ENCODE results near the gene HOXA1. TPM values are rescaled to one million over a fixed set of nuclear protein-coding genes. Genes with fewer than 3 reads are reported as not detected.

Gene HOXA1
- total RNA-seq, 1 donor from 2014 or later = 0.55 TPM

DNA sequence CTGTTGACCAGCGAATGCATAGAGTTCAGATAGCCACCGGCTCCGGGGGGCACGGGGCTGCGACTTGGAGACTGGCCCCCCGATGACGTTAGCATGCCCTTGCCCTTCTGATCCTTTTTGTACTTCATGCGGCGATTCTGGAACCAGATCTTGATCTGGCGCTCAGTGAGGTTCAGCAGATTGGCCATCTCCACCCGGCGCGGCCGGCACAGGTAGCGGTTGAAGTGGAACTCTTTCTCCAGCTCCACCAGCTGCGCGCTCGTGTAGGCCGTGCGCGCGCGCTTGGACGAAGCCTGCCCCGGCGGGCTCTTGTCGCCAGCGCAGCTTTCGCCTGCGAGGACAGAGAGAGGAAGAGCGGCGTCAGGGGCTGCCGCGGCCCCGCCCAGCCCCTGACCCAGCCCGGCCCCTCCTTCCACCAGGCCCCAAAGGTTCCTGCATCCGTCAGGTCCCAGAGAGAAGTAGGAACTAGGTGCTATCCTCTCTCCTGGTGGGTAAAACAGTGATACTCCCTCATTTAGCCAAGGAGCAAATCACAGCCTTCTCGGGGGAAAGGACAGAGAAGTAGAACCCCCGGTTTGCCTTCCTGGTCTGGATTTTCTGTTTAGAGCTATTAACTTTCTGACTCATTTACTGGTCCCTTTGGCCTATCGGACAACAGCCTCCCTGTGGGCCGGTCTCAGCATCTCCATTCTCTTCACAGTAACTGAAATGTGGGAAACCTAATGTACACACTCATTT is 12.8 kb upstream of the HOXA1 start:
- intact Hi-C loops (cut with micrococcal nuclease) = no loop called here
- no peaks in the 10 kb centered on the region for H3K9me3 Mint-ChIP-seq
- H3K36me3 Mint-ChIP-seq (ENCODE audit: low read depth) = no peaks in the 10 kb centered on the region
- ATAC-seq (ENCODE audit: low read depth) (no peak), DNase-seq (no peak)
- TF ChIP-seq, protein P1, sequence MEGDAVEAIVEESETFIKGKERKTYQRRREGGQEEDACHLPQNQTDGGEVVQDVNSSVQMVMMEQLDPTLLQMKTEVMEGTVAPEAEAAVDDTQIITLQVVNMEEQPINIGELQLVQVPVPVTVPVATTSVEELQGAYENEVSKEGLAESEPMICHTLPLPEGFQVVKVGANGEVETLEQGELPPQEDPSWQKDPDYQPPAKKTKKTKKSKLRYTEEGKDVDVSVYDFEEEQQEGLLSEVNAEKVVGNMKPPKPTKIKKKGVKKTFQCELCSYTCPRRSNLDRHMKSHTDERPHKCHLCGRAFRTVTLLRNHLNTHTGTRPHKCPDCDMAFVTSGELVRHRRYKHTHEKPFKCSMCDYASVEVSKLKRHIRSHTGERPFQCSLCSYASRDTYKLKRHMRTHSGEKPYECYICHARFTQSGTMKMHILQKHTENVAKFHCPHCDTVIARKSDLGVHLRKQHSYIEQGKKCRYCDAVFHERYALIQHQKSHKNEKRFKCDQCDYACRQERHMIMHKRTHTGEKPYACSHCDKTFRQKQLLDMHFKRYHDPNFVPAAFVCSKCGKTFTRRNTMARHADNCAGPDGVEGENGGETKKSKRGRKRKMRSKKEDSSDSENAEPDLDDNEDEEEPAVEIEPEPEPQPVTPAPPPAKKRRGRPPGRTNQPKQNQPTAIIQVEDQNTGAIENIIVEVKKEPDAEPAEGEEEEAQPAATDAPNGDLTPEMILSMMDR (IDR thresholded peaks at IDR 0.05) = no peak
- no peak overlapping the region for H3K4me3 Mint-ChIP-seq
- CTCF ChIA-PET = no interaction called here
- H3K27ac Mint-ChIP-seq = no peak overlapping the region
- POLR2A ChIA-PET = no interaction called here
- H3K4me1 Mint-ChIP-seq = no peaks in the 10 kb centered on the region
- H3K27me3 Mint-ChIP-seq = peaks cover 18% of the 10 kb centered on the region

DNA sequence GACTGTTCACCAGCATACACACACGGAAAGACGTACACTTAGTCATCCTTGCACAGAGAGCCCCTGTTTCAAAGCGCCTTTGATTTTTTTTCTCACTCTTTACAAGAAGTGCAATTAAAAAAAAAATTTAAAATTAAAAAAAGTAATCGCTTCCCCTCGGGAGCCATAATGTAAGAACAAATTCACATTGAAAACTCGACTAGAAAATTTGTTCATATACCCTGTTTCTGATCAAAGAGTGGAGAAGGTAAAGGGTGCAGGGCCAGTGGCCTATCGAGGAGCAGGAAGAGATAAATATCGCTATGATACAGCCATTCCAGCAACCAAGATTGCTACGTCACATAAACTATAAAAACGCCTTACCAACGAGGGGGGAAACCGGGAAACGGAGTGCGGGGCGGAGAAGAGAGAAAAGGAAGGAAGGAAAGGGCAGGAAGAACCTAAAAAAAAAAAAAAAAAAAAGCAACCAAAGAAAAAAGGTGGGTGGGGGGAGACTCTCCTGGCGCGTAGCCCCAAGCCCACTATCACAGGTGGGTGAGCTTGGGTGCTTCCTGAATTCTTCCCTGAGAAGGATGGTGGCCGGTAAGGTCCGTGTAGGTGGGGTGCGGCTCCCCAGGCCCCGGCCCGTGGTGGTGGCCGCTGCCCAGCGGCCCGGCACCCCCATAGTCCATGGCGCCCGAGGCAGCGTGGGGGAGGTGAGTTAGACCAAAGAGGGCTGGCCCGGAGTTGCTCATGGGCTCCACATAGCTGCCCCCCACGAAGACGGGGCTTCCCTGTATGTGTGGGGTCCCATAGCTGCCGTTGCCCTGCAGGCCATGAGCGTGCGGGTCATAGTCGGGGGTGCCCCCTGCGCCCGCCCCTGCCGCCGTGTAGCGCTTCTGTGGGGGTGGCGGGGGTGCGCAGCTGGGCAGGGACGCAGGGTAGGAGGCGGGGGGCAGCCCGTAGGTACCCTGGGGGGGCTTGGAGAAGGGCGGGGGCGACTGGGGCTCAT is 11.9 kb upstream of the HOXA1 start:
- CTCF ChIA-PET = no interaction called here
- POLR2A ChIA-PET = no interaction called here
- peaks cover 27% of the 10 kb centered on the region for H3K27me3 Mint-ChIP-seq
- H3K27ac Mint-ChIP-seq = no peak overlapping the region
- intact Hi-C loops (cut with micrococcal nuclease) = no loop called here
- no peaks in the 10 kb centered on the region for H3K36me3 Mint-ChIP-seq (ENCODE audit: low read depth)
- TF ChIP-seq, protein P1 (IDR thresholded peaks at IDR 0.05) = no peak
- no peak for DNase-seq
- H3K9me3 Mint-ChIP-seq = no peaks in the 10 kb centered on the region
- no peak overlapping the region for H3K4me3 Mint-ChIP-seq
- no peak for ATAC-seq (ENCODE audit: low read depth)
- peaks cover 4% of the 10 kb centered on the region for H3K4me1 Mint-ChIP-seq

DNA sequence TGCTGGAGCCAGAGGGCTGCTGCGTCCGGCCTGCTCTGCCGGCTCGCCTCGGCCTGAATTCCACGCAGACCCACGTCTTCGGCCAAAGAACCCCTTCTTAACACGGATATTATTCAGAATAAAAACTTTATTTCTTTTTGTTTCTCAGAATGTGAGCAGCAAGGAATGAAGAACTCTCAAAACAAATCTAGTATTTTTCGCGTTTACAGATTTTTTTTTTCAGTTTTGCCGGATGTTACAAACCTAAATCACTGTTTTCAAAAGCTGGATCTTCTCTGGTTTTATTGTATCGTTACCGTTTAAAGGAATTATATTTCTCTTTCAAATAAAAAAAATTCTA is 11.1 kb upstream of the HOXA1 start:
- Mint-ChIP-seq H3K9me3 (no peaks in the 10 kb centered on the region), H3K4me1 (peaks cover 10% of the 10 kb centered on the region), H3K4me3 (no peak overlapping the region), H3K36me3 (ENCODE audit: low read depth) (no peaks in the 10 kb centered on the region), H3K27me3 (peaks cover 33% of the 10 kb centered on the region), H3K27ac (no peak overlapping the region)
- no peak for ATAC-seq (ENCODE audit: low read depth)
- POLR2A ChIA-PET = no interaction called here
- CTCF ChIA-PET = no interaction called here
- intact Hi-C loops (cut with micrococcal nuclease) = no loop called here
- DNase-seq = no peak
- TF ChIP-seq, protein P1 (IDR thresholded peaks at IDR 0.05) = no peak

DNA sequence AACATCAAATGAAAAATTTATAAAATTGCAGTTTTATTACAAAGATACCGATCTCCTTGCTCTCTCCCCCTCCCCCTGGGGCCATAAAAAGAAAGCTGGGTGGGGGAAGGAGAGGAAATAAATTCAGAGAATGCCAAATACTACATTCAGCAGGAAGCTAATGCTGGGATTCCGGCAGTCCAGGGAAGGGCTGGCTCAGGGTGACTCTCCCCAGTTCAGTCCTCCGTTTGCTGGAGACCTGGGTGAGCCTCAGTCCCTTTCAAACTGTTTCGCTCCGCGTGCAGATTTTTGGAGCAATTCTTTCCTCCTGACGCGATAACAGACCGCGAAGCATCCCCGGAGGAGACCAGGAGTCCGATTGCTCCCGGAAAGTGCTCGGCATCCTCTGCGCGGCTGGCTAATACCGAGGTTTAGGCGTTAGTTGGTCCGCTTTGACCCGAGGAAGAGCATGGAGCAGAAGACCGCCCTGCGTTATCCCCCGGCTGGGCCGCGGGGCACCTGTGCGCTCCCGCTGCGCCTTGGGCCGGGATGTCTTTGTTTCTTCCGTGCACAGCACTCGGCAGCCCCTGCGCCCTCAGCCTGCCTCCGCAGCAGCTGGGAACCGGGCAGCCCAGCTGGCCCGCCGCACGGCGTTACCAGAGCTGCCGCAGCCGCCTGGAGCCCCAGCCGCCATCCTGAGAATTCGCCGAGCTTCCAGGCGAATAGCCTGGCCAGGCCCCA is 10.5 kb upstream of the HOXA1 start:
- intact Hi-C loops (cut with micrococcal nuclease) = no loop called here
- no peak overlapping the region for H3K27ac Mint-ChIP-seq
- CTCF ChIA-PET = interaction anchor here (0.8 kb wide), 1 partner anchor 55 kb away, joined by 3 read pairs; no protein-coding TSS in a partner anchor
- no peak overlapping the region for H3K4me3 Mint-ChIP-seq
- H3K27me3 Mint-ChIP-seq = peaks cover 38% of the 10 kb centered on the region
- TF ChIP-seq, protein P1 (IDR thresholded peaks at IDR 0.05) = no peak
- H3K9me3 Mint-ChIP-seq = no peaks in the 10 kb centered on the region
- peaks cover 14% of the 10 kb centered on the region for H3K4me1 Mint-ChIP-seq
- DNase-seq (no peak), ATAC-seq (ENCODE audit: low read depth) (no peak)
- no peaks in the 10 kb centered on the region for H3K36me3 Mint-ChIP-seq (ENCODE audit: low read depth)
- POLR2A ChIA-PET = no interaction called here

Data from activated B cell treated with CpG ODN at 0.5 μM for 24 hours (primary cell).